ENCODE measurements around the gene ATP1A4.

- TF ChIP-seq ZNF138 (CRISPR knock-in tag; IDR thresholded peaks at IDR 0.05; ENCODE audit: low read depth) = no peak
- TF ChIP-seq EED (CRISPR knock-in tag; IDR thresholded peaks at IDR 0.05) = no peak
- TF ChIP-seq TCF7L2 (IDR thresholded peaks at IDR 0.05; ENCODE audit: low read depth, low read length) = no peak
- no peak for TF ChIP-seq GPBP1L1 (CRISPR knock-in tag; IDR thresholded peaks at IDR 0.05)
- no peak for TF ChIP-seq POLR2A (IDR thresholded peaks at IDR 0.05; ENCODE audit: insufficient read depth in 1 of 2, low read depth in 2 of 2, low read length in 2 of 2)
- no peak for TF ChIP-seq CTCF (CRISPR knock-in tag; IDR thresholded peaks at IDR 0.05)
- TF ChIP-seq ZNF263 (CRISPR knock-in tag; IDR thresholded peaks at IDR 0.05) = no peak
- TF ChIP-seq FIP1L1 (IDR thresholded peaks at IDR 0.05; ENCODE audit: borderline replicate concordance, insufficient read depth, low read depth, low read length) = no peak
- TF ChIP-seq MED1 (CRISPR knock-in tag; IDR thresholded peaks at IDR 0.05) = no peak
- TF ChIP-seq CBX5 (CRISPR knock-in tag; IDR thresholded peaks at IDR 0.05; ENCODE audit: borderline replicate concordance) = no peak
- TF ChIP-seq ZBTB4 (CRISPR knock-in tag; IDR thresholded peaks at IDR 0.05; ENCODE audit: borderline replicate concordance) = no peak
- TF ChIP-seq ZNF639 (CRISPR knock-in tag; conservative IDR thresholded peaks at IDR 0.05) = no peak
- no peak for TF ChIP-seq JUND (CRISPR knock-in tag; IDR thresholded peaks at IDR 0.05)
- no peak for TF ChIP-seq GLMP (CRISPR knock-in tag; IDR thresholded peaks at IDR 0.05; ENCODE audit: borderline replicate concordance)
These were observed 75.2 kb downstream of the ATP1A4 start for GRCh38 chr1:160226623-160227022.

Measured in HepG2 (cell line).